AG09319 (cell line): ENCODE data around the gene FOXP1.

ENCODE experiments used
- DNase-seq: peaks from one replicate; pipeline ENCODE4 v3.0.0-alpha.2; 2010; ENCODE audit warnings: low read depth; ENCODE audit errors: extremely low read depth
- CTCF ChIP-seq: IDR thresholded peaks from 2 replicates; pipeline ENCODE4 v1.5.1; 2011; ENCODE audit warnings: low read depth, mild to moderate bottlenecking, inconsistent platforms, low read length, moderate library complexity

Gene FOXP1

DNA sequence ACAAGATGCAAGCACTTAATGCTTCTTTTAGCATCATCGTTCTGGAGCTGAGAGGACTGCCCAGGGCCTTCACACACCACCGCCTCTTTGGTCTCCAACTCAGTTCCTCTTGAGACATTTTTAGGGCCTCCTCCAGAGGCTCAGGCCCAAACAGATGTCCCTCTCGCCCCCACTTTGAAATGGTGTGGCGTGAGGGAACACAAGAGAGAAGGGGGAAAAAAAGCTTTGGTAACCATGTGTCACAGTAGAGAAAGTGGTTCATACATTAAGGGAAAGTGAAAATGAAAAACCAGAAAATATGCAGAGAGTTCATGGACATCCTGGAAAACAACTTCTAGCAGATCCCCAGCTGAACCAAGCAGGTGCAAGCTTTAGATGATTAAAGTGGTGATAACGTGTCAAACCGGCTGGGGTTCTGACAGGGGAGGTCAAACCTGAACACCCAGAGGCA lies 33.1 kb upstream of the FOXP1 start:
- TF ChIP-seq CTCF: no peak
- no peak for DNase-seq

- no peak for DNase-seq
- no peak for TF ChIP-seq CTCF
Measured at GRCh38 chr3:71614869-71615268, 31.3 kb upstream of the FOXP1 start.

GRCh38 chr3:71614426-71614825 lies 30.9 kb upstream of the FOXP1 start:
- TF ChIP-seq CTCF: no peak
- no peak for DNase-seq

DNA sequence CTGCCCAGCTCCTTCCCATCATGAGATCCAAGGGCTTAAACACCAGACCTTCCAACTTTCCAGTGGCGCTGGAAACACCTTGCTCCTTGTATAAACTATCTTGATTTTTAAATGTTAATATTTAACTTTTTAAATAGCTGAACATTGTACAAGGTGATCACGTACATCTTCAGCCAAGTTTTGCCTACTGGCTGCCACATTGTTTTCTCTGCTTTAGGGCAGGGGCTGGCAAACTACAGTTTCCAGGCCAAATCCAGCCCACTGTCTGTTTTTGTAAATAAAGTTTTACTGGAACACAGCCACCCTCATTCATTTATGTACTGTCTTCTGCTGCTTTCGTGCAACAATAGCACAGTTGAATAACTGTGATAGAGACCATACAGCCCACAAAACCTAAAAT lies 27.6 kb upstream of the FOXP1 start:
- no peak for DNase-seq
- TF ChIP-seq CTCF: no peak

- TF ChIP-seq CTCF: no peak
- no peak for DNase-seq
Measured at GRCh38 chr3:71607364-71607763, 23.8 kb upstream of the FOXP1 start.

DNA sequence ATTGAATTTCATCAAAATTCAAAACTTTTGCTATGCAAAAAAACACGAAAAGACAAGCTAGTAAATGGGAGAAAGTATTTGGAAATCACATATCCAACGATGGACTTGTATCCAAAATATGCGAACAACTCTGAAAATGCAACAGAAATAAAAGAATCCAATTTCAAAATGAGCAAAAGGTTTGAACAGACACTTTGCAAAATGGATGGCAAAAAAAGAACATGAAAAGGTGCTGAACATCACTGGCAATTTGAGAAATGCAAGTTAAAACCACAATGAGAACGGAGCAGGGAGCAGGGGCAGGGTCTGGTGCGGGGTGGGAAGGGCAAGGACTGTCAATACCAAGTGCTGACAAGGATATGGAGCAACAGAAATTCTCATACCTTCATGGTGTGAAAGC lies 23.1 kb upstream of the FOXP1 start:
- TF ChIP-seq CTCF: no peak
- DNase-seq: no peak

DNA sequence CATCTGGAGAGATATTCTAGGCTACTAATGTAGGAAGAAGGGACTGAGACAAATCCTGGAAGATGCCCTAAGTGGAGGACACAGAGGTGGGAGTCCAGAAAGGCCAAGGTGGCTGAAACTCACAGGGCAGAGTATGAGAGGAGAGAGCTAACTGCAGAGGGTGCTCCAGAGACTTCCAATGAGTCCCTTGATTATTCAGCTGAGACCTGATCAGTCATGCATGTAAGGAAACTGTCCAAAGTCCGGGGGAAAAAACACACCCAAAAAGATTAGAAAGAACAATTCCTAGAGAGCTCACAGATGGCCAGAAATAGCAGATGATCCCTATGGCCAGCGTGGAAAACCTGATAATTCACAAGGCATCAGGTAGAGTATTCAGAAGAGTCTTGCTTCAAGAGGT lies 18.7 kb upstream of the FOXP1 start:
- no peak for TF ChIP-seq CTCF
- DNase-seq: no peak
